HG03095 (cell line): Measurements from ENCODE around the gene TMEM175.

Experiments
- ATAC-seq: cut with Tn5 transposase; IDR thresholded peaks from one replicate; pipeline ENCODE4 v1.9.1; 2021; ENCODE audit warnings: moderate library complexity; ENCODE audit not compliant: unreplicated experiment

The TMEM175 gene, protein sequence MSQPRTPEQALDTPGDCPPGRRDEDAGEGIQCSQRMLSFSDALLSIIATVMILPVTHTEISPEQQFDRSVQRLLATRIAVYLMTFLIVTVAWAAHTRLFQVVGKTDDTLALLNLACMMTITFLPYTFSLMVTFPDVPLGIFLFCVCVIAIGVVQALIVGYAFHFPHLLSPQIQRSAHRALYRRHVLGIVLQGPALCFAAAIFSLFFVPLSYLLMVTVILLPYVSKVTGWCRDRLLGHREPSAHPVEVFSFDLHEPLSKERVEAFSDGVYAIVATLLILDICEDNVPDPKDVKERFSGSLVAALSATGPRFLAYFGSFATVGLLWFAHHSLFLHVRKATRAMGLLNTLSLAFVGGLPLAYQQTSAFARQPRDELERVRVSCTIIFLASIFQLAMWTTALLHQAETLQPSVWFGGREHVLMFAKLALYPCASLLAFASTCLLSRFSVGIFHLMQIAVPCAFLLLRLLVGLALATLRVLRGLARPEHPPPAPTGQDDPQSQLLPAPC

DNA sequence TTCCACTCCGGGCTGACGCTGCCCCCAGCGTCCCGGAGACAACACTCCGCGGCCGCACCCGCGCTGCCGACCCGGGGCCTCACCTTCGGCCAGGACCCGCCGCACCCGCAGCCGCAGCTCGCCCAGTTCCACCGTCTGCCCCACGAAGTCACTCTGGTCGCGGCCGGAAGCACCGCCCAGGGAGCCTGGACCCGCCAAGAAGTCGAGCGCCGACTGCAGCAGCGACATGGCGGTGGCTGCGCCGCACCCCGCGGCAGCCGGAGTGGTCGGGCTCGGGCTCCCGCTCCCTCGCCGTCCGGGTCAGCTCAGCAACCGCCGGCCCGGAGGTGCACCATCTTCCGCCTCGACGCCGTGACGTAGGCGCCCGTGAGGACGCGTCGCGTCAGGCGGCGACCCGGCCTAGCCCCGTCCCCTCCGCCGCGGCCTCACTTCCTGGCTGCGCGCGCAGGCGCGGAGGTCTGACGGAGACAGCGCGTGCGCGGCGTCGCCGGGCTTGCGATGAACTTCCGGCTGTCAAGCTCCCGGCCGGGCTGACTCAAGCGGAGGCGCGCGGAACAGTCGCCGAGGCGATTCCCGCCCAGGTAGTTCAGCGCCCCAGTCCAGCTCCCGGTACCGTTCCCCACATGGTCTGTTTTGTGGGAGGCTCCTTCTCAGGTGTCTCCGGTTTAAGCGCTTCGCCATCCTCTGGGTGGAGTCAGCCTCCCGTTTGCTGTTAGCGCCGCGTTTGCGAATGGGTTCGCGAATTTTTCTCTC lies at the start of gene TMEM175, which contains the start of gene GAK:
TMEM175 (plus strand) TSS at position 501 of the 753 bp plus-strand sequence. CDS start 15,280 bp downstream, outside the sequence.
GAK (minus strand) TSS at position 357 of the 753 bp plus-strand sequence; CDS start at position 228, 129 bp downstream.
- ATAC-seq: peak; percentile 88

GRCh38 chr4:882646-883045 lies 49.6 kb upstream of the TMEM175 start:
- ATAC-seq: no peak

DNA sequence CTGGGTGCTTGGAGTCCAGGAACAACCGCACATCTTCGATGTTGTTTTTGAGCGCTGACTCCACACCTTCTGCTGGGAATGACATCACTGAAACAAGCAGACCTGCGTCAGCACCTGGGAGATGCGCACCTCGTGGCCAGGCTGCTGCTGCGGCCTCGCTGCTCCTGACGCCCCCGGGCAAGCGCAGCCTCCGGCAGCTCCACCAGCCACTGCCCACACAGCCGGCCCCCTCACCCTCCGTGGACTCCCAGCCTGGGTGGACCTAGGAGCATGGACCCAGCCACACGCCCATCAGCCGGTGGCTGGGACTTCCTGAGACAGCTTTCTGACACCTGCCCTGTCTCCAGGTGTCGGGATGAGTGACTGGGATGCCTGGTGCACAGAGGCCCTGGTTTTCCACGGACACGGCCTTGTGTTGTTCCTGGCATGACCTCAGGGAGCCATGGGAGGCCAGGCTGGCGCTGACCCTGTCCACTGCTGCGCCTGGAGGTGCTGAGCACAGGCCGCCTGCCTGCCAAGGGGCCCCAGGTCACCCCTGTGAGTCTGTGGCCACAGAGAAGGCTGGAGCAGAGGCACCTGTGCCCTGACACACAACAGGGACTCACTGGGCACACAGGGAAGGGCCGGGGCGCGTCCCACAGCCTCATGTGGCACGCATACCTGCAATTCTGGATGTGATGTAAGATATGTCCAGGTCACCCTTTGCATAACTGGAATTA lies 48.7 kb upstream of the TMEM175 start:
- no peak for ATAC-seq

DNA sequence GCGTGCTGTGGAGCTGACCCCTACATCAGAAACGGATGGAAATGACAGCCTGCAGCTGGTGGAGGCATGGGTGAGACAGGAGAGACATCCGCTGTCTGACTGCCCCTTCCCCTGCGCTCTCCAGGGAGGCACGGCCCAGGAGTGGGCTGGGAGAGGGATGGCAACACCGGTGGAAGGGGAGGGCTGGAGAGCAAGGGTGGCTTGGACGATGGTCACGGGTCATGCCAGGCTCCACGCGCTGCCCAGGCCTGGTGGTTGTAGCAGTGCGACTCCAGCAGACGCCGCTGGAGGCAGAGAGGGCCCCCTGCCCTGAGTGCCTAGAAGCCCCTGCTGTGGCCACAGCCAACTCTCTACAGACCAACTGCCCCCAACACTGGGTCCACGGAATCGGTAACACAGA lies 48.0 kb upstream of the TMEM175 start:
- ATAC-seq: no peak

DNA sequence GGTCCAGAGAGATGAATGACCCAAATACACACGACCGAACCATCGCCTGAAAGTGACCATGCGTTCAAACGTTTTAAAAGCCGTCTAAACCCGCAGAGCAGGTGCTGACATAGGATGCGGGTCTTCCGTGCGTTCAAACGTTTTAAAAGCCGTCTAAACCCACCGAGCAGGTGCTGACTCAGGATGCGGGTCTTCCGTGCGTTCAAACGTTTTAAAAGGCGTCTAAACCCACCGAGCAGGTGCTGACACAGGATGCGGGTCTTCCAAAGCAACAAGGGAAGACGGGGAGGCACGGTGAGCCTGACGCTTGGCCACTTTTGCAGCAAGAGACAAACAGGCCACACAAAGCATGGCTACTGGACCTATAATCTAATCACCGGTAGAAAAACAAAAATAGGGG lies 47.4 kb upstream of the TMEM175 start:
- ATAC-seq: no peak

- no peak for ATAC-seq
Observed at GRCh38 chr4:885353-885752, 46.9 kb upstream of the TMEM175 start.

- ATAC-seq: no peak
Observed at GRCh38 chr4:886244-886643, 46.0 kb upstream of the TMEM175 start.

GRCh38 chr4:887034-887763 lies 45.1 kb upstream of the TMEM175 start:
- no peak for ATAC-seq

DNA sequence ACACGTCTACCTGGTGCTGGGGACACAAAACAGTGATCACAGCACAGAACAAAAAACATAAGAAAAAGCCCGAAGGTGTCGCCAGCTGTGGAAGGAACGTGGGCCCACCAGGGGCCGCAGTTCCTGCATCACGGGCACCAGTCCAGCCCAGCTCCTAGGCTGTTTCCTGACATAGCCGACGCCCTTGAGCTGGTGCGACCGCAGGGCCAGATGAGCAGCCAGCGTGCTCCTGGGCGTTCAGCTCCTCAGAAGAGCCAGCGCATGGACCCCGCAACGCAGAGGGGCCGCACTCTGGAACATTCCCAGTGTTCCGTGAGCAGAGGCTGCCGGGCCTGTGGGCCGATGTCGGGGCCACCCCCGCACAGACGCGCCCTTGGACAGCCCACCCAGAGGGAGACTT lies 44.2 kb upstream of the TMEM175 start:
- ATAC-seq: no peak

DNA sequence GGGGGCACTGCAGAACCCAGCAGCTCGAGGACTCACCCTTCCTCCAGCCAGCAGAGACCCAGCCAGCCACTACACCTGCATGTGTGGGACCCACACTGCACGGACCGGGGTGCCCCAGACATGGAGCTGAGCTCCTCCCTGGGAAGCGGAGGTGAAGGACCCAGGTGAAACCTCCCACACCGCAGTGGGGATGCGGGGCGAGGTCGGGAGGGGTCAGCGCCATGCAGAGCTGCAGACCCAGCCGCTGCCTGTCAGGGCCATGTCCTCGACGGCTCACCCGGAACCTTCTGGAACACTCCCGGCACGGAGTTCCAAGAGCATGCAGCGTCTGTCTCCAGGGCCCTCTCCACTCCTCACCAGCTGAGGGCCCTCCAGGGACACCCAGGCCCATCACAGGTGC lies 42.7 kb upstream of the TMEM175 start:
- ATAC-seq: no peak

DNA sequence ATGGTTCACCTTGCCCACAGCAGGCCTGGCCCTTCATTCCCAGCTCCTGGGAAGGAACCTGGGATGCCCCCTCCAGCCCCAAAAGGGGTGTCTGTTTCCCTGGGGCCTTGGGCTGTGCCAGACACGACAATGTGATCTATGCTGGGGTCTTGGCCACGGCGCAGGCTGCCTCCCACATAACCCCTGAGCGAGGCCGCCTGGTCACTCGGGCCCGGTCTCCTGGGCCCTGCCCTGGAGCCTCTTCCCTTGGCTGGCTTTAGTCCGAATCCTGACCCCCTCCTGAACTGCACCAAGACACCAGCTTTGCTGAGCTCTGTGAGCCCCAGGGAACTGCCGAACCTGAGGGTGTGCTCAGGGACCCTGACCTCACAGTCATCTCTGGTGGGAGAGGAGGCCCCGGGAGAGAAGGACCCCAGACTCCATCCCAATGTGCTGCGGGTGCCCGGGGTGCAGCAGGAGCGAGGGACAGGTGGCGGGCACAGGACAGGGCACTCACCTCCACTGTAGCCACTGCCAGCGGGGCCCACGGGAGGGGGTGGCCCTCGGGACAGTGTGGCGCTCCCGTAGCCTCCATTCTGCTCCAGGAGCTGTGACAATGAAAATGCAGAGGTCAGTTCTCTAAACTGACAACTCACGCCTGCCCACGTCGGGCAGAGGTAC lies 42.1 kb upstream of the TMEM175 start:
- no peak for ATAC-seq

GRCh38 chr4:891747-892146 lies 40.5 kb upstream of the TMEM175 start:
- no peak for ATAC-seq

DNA sequence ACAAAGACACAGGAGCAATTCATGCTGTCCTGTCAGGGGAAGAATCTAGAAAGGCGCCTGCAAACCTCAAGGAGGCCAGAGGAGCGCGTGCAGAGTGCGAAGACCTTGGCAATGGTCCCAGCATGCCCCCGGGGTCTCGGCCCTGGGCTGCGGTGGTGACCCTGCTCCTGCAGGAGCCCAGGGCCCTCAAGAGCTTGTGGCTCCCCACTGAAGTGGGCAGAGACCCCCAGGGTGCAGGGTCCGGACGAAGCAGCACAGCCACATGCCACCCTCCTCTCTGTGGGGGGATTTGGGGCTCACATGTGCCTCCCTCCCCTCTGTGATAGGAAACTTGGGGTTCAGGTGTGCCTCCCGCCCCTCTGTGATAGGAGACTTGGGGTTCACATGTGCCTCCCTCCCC lies 39.5 kb upstream of the TMEM175 start:
- no peak for ATAC-seq

DNA sequence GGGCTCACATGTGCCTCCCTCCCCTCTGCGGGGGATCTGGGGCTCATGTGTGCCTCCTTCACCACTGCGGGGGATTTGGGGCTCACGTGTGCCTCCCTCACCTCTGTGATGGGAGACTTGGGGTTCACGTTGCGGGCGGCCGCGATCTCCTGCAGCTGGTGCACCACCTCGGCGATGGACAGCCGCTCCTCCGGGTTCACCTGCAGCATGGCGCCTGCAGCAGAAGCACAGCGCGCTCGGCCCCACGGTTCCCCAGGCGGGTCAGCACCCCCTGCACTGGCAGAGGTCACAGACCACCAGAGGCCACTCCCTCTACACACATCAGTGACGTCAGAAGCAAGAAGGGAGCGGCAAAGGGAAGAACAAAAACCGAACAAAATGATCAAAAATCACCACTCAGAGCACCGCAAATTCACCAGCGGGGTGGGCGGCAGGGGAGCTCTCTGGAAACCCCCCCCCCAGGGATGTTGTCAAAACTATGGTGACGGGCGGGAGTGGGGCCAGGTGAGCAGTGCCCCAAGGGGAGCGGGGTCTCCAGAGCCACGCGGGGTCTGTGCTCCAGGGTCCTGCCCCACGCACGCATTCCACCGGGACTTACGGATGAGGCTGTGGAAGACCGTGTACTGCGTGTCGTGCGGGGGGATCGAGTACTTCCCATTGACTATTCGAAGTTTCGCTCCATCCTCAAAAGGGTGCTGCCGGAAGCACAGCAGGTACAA lies 38.8 kb upstream of the TMEM175 start:
- ATAC-seq: no peak

GRCh38 chr4:893995-894705 lies 38.1 kb upstream of the TMEM175 start:
- ATAC-seq: no peak

GRCh38 chr4:895596-895995 lies 36.7 kb upstream of the TMEM175 start:
- no peak for ATAC-seq

GRCh38 chr4:896216-896615 lies 36.0 kb upstream of the TMEM175 start:
- ATAC-seq: no peak

- no peak for ATAC-seq
Observed at GRCh38 chr4:896630-897029, 35.6 kb upstream of the TMEM175 start.

DNA sequence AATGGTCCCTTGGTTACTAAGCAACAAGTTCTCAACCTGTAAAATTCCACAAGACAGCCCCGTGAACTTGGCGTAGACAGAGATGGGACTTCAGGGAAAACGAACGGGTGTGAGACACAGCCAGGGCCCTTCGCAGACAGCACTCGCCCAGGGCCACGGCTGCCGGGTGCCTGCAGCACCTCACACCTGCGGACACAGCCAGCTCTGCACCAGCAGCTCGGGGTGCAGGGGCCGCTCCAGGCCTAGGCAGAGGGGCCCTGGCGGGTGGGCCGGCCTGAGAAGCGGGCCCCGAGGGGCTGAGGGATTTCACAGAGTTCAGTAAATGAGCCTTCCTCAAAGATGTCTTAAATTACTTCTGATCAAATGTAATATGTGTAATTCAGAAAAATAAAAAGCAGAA lies 34.1 kb upstream of the TMEM175 start:
- no peak for ATAC-seq
